ENCODE results near the gene ANK3.

ANK3 gene

DNA sequence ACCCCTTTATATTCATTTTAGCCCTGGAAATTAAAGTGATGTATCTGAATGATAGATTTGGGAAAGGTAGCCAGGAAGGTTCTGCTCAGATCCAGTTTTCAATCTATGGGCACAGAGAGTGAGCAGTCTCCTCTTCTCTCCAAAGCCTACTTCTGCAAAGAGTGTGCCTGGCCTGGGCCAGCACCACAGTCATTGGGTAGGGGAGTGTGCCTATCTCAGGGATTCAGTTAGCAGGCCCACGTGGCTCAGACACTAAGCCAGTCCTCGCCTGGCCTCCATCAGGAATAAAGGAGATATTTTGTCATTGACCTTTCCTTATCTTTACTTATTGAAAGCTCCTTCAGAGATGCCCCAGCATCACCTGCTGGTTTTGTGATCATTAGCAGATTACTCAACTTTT, 267.5 kb downstream of the ANK3 start:
- in situ Hi-C loops (cut with HindIII; ENCODE audit: low sequenced_read_pairs), result loop anchor here (25.0 kb wide), 1 partner anchor 315 kb away; no protein-coding TSS in a partner anchor

DNA sequence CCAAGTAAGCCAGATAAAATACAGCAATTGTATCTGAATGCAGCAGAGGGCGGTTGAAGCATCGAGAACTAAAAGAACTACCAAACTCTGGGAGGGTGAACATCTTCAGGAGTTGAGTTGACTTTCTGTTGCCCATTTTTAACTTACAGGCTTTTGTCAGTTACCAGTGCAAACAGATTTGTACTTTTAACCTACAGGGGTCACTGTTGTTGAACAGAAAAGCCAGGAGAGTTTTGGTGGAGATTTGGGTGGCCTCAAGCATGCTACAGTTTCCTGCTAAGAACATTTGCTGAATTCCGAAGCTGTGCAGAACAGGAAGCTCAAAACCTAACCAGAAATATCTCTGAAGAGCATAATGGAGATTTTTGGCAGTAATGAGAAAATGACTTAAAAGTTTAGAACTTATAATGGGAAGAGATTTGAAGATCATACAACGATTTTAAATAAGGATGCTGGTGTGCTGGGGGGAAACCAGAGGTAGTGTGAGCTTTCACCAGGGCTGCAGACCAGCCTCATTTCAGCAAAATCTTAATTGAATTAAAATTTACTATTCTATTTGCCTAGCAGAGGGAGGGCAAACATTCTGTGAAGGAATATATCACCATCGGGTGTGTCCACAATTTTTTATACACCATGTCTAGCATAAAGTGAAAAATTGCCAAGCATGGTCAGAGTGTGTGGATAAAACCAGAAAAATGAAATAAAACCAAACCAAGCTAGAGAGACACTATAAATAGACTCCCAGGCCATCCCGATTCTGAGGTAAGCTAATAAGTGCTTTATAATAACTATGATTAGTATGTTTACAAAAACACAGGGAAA, 274.7 kb downstream of the ANK3 start:
- in situ Hi-C loops (cut with HindIII; ENCODE audit: low sequenced_read_pairs), result loop anchor here (5.0 to 25.0 kb wide), 2 partner anchors 82 to 322 kb away; no protein-coding TSS in a partner anchor

DNA sequence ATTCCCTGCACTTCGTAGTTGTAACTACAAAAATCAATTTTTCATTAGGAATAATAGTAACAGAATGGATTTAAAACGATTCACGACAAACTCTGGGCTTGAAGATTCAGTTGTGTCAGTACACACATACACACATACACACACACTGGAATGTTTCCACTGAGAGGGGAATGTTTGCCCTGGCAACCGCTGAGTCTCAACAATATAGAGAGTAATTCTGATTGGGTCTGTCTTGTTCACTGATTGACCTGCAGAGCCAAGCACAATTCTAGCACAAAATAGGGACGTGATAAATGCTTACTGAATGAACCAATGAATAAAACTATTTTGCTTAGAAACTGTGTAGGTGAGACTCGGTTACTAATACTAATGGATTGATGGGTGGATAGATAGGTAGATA, 278.9 kb downstream of the ANK3 start:
- in situ Hi-C loops (cut with HindIII; ENCODE audit: low sequenced_read_pairs), result loop anchor here (25.0 kb wide), 1 partner anchor 327 kb away; no protein-coding TSS in a partner anchor

DNA sequence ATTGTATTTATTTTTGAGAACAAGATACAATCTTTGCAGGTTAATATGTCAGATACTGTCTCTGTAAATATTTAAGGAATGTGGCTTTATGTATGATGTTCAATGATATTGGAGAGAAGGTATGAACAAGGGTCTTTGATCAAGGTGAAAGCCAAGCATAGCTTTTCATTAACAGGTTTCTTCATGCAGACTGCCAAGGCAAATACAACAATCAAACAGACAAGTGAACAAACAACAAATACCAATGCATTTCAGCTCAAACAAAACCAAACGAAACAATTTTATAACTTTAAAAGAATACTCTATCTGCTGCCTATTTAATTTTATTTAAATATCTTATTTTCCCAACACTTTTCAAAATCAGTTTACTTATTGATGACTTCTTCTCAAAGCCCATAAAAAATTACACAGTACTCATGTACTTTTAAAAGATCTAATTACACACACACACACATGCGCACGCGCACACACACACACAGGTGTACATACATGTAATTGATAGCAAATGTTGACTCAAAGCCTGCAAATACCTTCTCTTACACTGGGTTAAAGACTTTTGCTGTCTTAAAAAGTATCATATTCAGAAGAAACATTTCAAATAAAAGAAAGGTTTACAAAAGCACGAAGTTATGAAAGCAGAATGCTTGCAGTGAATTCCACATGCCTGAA, 282.2 kb downstream of the ANK3 start:
- in situ Hi-C loops (cut with HindIII; ENCODE audit: low sequenced_read_pairs), result loop anchor here (25.0 kb wide), 1 partner anchor 330 kb away; no protein-coding TSS in a partner anchor

DNA sequence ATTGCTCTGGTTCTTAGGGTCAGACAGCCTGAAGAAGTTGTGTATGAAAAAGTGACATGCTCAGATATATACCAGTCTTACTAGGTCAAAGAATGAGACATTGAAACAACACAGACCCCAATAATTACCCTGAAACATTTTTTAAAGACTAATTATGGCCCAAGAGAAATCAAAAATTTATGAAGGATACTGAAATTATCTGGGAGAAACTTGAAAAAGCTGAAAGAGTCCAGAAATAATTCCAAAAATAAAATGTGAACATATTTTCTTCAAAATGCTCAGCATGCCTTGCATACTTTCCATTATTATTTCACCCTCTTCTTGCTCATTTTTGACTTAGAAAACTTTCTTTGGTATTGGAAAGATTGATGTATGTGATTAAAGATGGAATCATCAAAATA, 284.4 kb downstream of the ANK3 start:
- in situ Hi-C loops (cut with HindIII; ENCODE audit: low sequenced_read_pairs), result loop anchor here (25.0 kb wide), 1 partner anchor 332 kb away; no protein-coding TSS in a partner anchor

DNA sequence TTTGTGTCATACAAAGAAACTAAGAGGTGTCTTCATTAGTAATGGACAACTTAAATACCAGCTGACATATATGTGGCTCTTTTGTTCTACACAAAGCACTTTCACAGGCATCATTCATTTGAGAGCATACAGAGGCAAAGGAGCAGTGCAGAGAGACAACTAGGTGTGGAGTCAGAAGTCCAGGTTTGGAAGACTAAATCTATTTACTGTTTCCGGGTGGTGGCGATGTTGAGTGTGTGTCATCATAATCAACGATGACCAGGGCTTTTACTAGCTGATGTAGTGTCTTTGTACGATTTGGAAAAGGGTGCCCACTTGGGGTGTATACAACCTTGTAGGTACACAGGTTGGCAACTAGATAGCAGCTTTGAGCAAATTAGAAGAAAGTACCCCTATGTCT, 287.9 kb downstream of the ANK3 start:
- in situ Hi-C loops (cut with HindIII; ENCODE audit: low sequenced_read_pairs), result loop anchor here (25.0 kb wide), 1 partner anchor 335 kb away; no protein-coding TSS in a partner anchor

DNA sequence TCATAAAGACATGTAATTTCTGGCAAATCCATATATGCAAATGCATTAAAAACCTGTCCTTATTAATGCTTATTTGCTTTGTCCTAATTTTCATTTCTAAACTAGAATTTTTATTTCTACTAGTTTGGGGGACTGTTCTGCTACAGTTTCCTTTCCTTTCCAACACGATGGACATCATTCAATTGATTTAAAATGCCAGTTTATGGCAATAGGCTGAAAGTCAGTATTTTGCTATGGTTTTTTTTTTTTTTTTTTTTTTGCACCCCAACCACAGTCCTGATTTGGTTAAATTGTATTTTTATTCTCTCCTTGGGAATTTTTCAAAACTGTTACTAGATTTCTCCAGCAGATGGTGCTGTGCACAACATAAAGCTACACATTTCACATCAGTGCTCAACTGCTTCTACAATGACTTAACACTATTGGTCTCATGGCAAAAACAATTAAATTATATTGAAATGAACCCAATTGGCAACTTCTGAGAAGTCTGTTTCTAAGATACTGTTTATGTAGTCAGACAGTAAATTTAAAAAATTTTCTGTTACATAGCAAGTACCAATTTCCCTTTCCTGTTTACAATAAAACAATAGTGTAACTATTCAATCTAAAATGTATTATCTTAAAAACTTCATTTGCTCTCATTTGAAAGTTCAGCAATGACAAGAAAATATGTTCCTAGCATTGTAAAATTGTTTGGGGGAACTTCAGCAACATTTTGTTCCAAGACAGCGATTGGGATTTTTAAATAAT, 289.5 kb downstream of the ANK3 start:
- in situ Hi-C loops (cut with HindIII; ENCODE audit: low sequenced_read_pairs), result loop anchor here (25.0 kb wide), 1 partner anchor 337 kb away; no protein-coding TSS in a partner anchor

DNA sequence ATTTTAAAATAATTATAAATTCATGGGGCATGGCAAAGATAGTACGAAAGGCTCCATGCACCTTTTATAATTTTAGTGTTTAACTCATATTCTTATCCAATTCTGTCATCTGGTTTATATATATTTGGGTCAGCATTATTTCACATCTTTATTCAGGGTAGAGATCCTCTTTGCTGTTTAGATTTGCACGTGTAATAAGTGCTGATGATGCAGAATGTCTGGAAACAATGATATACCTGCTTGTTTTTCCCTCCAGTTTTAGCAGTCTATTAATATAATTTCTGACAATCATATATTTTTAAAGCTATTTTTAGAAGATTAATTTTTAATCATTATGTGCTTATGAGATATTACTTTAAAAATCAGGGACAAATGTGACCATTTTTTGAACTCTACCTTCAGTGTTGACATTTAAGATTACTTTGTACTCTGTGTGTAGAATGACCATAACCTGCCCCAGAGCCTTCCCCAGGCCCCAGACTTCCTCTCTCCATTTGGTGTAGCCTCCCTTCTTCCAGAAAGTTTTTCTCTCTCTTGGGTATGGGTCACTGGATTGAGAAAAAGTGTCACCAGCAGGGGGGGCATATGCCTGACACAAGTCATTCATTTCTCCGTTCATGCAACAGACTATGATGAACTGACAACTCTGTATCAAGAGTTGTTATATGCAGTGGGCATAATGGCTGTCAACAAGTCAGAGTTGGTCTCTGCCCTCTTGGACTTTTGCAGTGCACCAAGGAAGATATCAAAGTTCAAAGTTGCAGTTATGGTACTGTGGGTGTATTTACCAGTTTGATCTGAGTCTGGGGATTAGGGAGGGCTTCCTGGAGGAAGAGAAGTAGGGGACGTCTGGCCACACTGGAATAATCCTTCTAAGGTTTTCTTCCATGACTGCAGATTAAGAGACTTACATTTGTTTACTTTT, 290.7 kb downstream of the ANK3 start:
- in situ Hi-C loops (cut with HindIII; ENCODE audit: low sequenced_read_pairs), result no loop called here

DNA sequence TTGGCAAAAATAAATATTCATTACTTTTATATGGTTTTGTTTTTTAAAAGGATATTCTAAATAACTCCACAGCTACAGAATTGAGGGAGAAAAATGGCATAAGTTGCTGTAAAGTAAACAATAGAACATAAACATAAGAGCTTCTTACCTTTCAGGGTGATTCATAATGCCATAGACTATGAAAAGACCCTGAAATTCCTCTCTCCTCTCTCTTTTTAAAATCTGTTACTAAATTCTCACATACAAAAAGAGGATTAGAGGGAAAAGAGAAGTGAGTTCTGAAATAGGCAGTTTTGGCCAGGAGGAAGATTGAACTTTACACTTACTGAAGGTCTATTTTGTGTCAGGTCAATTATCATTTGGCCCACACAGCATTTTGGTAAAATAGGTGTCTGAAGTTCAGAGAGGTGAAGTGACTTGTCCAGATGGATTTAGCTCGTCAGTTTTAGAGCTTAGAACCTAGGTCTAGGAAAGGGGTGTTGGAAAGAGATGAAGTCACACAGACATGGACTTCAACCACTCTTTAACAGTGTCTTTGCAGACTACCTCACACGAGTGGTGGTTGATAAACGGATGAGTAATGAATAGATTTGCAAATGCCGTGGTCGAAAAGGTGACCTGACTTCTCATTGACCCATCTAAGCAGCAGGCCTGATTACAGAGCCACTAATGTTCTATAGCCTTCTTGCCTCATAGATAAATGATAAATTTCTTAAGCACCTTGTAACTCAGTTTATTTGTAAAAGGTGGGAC, 292.7 kb downstream of the ANK3 start:
- in situ Hi-C loops (cut with HindIII; ENCODE audit: low sequenced_read_pairs), result no loop called here

DNA sequence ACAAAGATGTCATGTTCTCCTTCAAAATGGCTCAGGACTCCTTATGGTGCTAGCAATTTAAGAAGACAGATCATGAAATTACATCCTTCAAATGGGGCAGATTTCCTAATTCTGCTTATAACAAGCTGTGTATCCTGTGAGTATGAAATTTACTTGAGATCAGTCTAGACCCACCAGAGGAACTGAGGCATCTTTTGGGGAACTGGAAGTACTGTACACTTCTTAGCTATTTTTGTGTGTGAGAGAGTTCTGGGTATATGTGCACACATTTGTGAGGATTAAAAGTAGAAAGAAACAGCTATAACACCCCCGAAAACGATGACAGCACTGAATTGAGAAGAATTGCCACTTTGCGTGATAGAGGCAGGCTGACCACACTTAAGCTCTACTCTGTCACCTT, 296.4 kb downstream of the ANK3 start:
- in situ Hi-C loops (cut with HindIII; ENCODE audit: low sequenced_read_pairs), result no loop called here

DNA sequence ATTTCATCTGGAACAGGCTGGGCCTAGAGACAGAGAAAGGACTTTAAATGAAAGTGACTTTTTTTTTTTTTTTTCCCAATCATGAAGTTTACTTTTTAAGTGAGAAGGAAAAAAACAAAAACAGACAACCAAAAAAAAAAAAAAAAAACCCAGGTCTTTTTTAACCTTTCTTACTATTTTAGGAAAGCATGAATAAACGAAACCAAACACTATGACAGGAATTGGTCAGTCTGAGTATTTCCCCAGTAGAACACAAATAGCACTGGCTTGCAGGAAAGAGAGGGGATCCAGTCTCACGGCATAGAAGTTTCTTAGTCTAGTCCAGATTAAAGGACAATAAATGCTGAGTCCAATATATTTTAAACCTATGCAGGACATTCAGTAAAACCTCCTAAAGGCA, 302.8 kb downstream of the ANK3 start:
- in situ Hi-C loops (cut with HindIII; ENCODE audit: low sequenced_read_pairs), result no loop called here

DNA sequence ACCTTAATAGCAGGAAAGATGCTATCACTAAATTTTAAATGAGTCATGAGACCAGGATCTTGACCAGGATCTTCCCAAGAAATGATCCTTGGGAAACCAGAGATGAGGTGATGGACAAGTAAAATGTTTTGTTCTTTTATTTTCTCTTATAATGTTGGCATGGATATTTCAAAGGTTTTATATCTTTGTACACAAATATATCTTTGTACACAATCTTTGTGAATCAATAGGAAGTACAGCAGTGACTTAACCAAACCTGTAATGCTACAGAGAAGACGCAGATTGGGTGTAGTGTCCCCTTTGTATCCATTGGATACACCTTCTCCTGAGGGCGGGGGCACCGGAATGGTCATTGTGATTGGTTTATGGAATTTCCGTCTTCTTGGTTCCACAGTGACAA, 303.3 kb downstream of the ANK3 start:
- in situ Hi-C loops (cut with HindIII; ENCODE audit: low sequenced_read_pairs), result no loop called here

DNA sequence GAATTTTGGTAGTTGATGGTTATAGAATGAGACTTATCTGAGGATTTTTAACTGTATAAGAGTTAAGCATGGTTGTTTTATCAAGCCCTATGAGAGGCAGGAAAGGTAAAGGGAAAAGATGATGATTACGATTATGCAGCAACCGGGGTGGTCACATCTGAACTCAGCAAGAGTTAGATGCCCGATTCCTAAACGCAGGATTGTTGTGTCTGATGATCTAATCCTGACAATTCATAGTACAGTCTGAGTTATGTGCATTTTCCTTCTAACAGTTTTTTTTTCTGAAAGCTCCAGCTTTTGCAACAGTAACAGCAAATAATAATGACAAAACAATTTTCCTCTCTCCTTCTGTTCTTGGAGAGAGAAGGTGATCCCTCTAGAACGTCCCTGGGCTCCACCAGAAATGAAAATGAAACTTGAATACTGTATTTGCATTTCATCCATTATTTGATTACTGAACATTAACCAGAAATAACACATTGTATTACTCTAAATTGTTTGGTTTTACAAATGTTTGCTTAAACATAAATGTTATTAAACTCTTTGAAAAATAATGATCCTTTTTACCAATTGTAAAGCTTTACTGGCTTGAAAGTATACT, 306.8 kb downstream of the ANK3 start:
- in situ Hi-C loops (cut with HindIII; ENCODE audit: low sequenced_read_pairs), result no loop called here

DNA sequence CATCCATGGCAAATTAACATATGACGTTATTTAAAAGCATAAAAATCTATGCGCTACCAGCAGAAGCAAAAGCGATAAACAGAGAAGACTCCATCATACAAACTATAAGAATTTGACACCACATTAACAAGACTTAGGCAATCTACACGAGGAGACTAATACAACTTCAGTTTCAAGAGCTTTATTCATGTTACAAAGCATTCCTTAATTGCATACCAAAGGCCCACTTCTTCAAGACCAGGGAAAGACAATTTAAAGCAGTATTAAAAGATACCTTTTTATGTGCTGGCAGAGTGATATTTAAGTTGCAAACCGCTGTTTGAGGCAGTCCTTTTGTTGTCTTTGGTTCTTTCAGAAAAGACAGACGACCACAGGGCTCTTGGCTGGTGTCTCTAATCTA, 307.3 kb downstream of the ANK3 start:
- in situ Hi-C loops (cut with HindIII; ENCODE audit: low sequenced_read_pairs), result no loop called here

DNA sequence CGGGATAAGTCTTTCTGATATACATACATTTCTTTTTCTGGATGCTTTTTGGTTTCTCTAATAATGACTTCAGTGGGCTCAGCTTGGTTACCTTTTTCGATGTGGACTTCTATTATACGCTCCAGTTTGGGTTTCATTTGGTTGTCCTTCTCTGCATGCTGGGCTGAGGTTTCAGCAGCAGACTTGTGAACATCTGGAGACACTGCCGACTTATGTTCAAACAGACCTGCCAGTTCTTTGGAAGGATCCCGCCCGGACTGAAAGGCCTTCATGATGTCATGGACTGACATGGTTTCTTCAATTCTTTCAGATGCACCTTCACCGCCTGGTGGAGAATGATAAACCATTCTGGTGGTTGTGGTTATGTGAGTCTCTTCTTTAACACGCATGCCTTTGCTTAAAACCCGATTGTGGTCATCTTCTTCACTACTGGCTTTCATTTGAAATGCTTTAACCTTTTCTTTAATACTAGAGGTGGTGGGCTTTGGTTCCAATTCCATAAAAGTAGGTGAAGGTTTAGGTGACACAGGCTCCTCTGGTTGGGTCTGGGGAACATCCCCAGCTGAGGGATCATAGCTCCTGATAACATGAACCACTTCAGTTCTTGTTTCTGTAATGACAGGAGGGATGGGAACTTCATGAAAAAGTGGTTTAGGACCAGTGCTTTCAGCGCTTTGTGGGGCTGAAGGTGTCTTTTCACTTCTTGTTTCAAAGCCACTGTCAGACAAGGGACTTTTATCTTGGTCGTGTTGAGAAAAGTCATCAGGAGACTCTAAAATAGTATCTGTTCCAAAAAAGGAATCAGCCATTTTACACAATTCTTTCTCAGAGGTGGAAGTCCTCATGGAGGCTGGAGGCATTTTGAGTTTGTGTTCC, 315.7 kb downstream of the ANK3 start:
- in situ Hi-C loops (cut with HindIII; ENCODE audit: low sequenced_read_pairs), result no loop called here

DNA sequence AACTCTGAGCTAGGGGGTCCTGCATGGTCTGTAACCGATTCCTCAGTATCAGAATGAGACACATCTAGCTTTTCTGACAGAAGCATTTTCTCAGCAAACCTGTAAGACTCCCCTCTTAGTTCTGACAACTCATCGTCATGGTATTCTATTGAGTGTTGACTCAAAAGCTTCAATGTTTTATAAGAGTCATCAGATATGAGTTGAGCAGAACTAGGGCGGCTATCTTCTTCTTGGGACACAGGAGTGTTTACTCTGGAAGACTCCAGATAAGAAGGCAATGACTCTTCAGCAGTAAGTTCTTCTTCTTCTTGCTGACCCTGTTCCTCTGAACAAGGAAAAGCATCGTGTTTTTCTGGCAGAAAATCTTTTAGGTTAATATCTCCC, 316.3 kb downstream of the ANK3 start:
- in situ Hi-C loops (cut with HindIII; ENCODE audit: low sequenced_read_pairs), result no loop called here

DNA sequence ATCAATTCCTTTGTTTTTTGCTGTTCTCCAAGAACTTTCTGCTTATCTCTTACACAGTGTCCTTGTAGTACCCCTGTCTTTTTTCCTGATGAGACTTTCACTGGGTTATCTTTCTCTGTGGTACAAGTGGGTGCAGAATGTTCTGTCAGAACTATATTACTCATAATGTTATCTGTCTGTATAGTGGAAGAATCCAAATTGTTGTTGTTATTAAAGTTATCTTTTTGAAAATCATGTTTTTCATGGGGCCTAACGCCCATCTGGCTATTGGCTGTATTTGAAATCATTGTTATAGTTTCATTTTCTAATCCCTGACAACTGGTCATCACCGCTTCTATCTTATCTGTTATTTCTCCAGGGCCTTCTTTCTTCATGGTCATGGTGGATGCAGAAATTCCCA, 320.4 kb downstream of the ANK3 start:
- in situ Hi-C loops (cut with HindIII; ENCODE audit: low sequenced_read_pairs), result no loop called here

DNA sequence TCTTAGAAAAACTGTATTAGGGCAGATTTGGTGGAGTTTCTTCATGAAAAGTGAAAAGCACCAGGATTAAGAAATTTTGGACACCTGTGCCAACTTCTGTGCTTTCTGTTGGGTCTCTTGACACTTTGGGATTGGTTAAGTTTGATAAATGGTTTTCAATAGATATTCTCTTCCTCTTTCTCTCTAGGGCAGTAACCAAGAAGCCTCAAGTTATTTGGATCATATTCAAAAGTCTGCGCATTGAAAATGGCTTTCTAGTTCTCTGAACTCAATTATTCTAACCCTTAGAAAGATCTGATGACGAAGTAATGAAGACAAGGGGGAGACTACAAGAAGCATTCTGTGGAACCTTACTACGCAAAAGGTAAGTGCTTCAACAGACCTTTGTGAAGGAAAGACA, 339.3 kb downstream of the ANK3 start:
- in situ Hi-C loops (cut with HindIII; ENCODE audit: low sequenced_read_pairs), result no loop called here
